ENCODE data around the gene DNAJB1. TPM values are rescaled to one million over a fixed set of nuclear protein-coding genes. Genes with fewer than 3 reads are reported as not detected.

The DNAJB1 gene
- total RNA-seq, 4 donors from 2014 or later, result 96.2 to 107 (median 99.6) TPM

DNA sequence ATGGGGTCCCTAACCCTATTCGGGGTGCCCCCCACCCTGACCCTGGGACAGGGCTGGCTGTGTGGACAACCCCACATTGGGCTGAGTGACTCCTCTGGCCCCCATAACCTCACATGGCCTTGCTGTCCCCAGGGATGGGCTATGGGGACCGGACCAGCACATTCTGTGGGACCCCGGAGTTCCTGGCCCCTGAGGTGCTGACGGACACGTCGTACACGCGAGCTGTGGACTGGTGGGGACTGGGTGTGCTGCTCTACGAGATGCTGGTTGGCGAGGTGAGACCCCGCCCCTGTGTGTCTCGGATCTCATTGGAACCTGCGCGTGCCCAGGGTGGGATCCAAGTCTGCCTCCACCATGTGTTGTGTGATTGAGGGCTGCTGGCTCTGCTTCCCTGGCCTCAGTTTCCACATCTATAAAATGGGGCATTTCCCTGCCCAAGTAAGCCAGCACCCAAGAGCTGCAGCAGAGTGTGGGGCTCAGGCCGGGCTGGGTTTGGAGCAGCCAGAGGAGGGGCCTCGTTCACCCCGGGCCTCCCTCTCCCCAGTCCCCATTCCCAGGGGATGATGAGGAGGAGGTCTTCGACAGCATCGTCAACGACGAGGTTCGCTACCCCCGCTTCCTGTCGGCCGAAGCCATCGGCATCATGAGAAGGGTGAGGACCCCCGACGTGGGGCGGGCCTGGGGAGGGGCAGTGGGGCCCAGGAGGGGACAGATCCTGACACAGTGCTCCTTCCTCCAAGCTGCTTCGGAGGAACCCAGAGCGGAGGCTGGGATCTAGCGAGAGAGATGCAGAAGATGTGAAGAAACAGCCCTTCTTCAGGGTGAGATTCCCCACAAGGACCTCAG is 47.9 kb downstream of the DNAJB1 start:
- DNase-seq (ENCODE audit: low spot score in 2 of 2), result no peak
- H3K4me3 ChIP-seq (ENCODE audit: low read depth, poor library complexity, severe bottlenecking), result no peak overlapping the region
- intact Hi-C loops (cut with DNase I; ENCODE audit: low total_unique reads), result no loop called here
- WGBS, 2 donors, result 78 to 79% methylated on average over 10 to 32 of the region's 32 CpGs
- TF ChIP-seq, protein P1, sequence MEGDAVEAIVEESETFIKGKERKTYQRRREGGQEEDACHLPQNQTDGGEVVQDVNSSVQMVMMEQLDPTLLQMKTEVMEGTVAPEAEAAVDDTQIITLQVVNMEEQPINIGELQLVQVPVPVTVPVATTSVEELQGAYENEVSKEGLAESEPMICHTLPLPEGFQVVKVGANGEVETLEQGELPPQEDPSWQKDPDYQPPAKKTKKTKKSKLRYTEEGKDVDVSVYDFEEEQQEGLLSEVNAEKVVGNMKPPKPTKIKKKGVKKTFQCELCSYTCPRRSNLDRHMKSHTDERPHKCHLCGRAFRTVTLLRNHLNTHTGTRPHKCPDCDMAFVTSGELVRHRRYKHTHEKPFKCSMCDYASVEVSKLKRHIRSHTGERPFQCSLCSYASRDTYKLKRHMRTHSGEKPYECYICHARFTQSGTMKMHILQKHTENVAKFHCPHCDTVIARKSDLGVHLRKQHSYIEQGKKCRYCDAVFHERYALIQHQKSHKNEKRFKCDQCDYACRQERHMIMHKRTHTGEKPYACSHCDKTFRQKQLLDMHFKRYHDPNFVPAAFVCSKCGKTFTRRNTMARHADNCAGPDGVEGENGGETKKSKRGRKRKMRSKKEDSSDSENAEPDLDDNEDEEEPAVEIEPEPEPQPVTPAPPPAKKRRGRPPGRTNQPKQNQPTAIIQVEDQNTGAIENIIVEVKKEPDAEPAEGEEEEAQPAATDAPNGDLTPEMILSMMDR (IDR thresholded peaks at IDR 0.05), result no peak
- no peak for TF ChIP-seq POLR2A (IDR thresholded peaks at IDR 0.05)

DNA sequence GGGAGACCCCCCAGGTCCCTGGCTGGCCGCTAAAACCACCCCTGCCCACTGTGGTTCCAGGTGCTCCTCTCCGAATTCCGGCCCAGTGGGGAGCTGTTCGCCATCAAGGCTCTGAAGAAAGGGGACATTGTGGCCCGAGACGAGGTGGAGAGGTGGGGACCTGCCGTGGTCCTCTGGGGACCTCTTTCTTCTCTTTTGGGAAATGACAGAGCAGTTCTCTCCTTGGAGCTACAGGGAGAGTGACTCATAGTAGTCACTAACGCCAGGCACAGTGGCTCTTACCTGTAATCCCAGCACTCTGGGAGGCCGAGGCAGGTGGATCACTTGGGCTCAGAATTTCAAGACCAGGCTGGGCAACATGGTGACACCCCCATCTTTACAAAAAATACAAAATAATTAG is 50.4 kb downstream of the DNAJB1 start:
- WGBS, 2 donors, result 68 to 69% methylated on average over 8 to 9 of the region's 9 CpGs
- no peak for TF ChIP-seq POLR2A (IDR thresholded peaks at IDR 0.05)
- no peak for DNase-seq (ENCODE audit: low spot score in 2 of 2)
- H3K4me3 ChIP-seq (ENCODE audit: low read depth, poor library complexity, severe bottlenecking), result no peak overlapping the region
- intact Hi-C loops (cut with DNase I; ENCODE audit: low total_unique reads), result no loop called here

DNA sequence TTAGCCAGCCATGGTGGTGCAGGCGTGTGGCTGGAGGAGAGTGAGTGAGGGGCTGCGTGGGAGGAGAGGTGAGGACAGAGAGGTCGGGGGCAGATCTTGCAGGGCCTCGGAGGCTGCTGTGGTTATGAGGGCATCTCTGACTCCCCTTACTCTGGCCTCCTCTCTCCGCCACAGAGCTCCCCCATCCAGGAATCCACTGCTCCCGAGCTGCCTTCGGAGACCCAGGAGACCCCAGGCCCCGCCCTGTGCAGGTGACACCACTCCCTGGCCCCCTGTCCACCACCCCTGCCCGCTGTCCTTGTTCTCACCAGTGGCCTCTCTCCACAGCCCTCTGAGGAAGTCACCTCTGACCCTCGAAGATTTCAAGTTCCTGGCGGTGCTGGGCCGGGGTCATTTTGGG is 50.8 kb downstream of the DNAJB1 start:
- DNase-seq (ENCODE audit: low spot score in 2 of 2), result no peak
- no peak overlapping the region for H3K4me3 ChIP-seq (ENCODE audit: low read depth, poor library complexity, severe bottlenecking)
- TF ChIP-seq, protein P1 (IDR thresholded peaks at IDR 0.05), result no peak
- no peak for TF ChIP-seq POLR2A (IDR thresholded peaks at IDR 0.05)
- WGBS, 2 donors, result 87 to 92% methylated on average over 9 to 12 of the region's 12 CpGs
- intact Hi-C loops (cut with DNase I; ENCODE audit: low total_unique reads), result no loop called here

MicroRNAs encoded within 50 kb of the gene (microRNA counts, 767-probe panel; counts per million panel counts)
- microRNA hsa-miR-639, result 0 to 358 counts per million in 2 donors

Small RNA genes within 50 kb of the gene (microRNA-seq; reads per million reads assigned to microRNA genes)
- 0 to 0.68 reads per million in 2 donors for gene MIR639 (ENCODE audit: borderline number of aligned reads in 1 of 2, borderline replicate concordance in 2 of 2)

Other genes starting within 250 kb of the DNAJB1 start
- gene ADGRE5, start 137.0 kb downstream of the DNAJB1 start, total RNA-seq, result 10 to 100 TPM in 3 of 4 donors, 1 to 10 TPM in 1; 8.0 to 18.6 (median 15.6) TPM
- 100 to 1,000 TPM in 1 of 4 donors, 10 to 100 TPM in 3; 65.7 to 128 (median 76.4) TPM for gene DDX39A, start 99.1 kb downstream of the DNAJB1 start, total RNA-seq
- 10 to 100 TPM; 13.2 to 30.9 (median 16.4) TPM for gene PKN1, start 85.1 kb downstream of the DNAJB1 start, total RNA-seq
- gene PTGER1, start 43.0 kb downstream of the DNAJB1 start, total RNA-seq, result under 1 TPM in 1 of 4 donors, not detected in 3; 0.62 TPM
- gene GIPC1, start 22.3 kb downstream of the DNAJB1 start, total RNA-seq, result 100 to 1,000 TPM; 135 to 217 (median 164) TPM
- gene TECR, start 11.2 kb upstream of the DNAJB1 start, total RNA-seq, result 100 to 1,000 TPM; 117 to 165 (median 147) TPM
- 100 to 1,000 TPM; 219 to 332 (median 280) TPM for gene NDUFB7, start 53.7 kb upstream of the DNAJB1 start, total RNA-seq
- gene CLEC17A, start 64.7 kb upstream of the DNAJB1 start, total RNA-seq, result under 1 TPM in 1 of 4 donors, not detected in 3; 0.84 TPM
- not detected for gene ADGRE3, start 156.4 kb upstream of the DNAJB1 start, total RNA-seq
- gene ZNF333, start 171.7 kb upstream of the DNAJB1 start, total RNA-seq, result 10 to 100 TPM; 14.0 to 26.8 (median 16.6) TPM